Measurements from ENCODE around the gene ZFR2.

Gene ZFR2

DNA sequence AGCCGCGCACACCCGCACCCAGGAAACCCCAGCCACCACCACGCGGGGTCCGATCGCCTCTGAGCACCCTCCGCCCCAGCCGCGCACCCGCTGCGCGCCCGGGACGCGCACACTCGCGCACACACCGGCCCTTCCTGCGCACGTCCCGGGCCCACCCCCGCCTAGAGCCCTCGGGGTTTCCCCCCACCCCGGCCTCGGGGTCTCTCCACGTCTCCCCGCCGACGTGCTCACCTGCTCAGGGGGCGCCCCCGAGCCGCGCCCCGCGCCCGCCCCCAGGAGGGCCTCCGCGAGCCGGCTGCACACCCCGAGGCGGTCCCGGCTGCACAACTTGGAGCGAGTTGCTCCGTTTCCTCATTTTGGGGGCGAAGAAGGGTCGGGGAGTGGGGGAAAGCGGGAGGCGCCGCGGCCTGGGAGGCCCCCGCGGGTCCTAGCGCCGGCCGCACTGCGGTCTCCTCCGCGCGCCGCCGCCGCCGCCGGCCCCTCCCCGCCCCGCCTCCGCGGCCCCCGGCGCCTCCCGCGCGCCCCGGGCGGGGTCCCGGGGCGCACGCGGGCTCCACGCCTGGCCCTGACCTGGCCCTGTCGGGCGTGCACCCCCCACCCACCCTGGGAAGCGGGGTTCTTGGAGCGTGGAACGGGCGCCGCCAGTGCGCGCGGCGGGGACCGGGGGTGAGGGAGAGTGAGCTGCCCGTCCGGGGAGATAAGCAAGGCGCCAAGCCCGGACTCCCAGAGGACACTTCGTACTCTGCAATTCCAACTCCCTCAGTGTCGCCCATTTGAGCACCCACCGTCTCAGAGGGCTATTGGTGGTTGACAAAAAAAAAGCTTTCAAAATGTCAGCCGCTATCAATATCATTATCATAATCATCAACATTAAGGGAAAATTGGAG is 82.7 kb downstream of the ZFR2 start, which contains the start of gene MATK:
MATK (minus strand) TSS at position 444 of the 887 bp plus-strand sequence. CDS start 1,246 bp downstream, outside the sequence.
- DNase-seq: peak; percentile 83

DNA sequence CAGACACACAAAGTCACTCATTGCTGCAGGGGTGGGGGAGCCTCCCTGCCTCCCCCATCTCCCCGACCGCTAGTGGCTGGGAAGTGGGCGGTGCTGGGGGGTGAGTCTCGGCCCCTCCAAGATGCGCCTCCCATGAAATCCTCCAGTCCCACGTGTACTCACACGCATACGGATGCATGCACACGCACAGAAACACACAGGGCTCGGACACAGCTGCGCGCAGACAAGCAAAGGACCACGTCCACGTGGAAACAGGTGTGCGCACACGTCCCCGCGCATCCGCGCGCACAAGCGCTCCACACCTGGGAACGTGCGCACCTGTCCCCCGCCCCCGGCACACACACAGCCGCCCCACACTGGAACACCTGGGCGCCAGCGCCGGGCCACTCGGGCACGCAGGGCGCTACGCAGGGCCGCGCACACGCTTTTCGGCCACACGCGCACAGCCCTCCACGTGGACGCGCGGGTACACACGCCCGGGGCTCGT is 83.3 kb downstream of the ZFR2 start:
- DNase-seq: peak; percentile 80

DNA sequence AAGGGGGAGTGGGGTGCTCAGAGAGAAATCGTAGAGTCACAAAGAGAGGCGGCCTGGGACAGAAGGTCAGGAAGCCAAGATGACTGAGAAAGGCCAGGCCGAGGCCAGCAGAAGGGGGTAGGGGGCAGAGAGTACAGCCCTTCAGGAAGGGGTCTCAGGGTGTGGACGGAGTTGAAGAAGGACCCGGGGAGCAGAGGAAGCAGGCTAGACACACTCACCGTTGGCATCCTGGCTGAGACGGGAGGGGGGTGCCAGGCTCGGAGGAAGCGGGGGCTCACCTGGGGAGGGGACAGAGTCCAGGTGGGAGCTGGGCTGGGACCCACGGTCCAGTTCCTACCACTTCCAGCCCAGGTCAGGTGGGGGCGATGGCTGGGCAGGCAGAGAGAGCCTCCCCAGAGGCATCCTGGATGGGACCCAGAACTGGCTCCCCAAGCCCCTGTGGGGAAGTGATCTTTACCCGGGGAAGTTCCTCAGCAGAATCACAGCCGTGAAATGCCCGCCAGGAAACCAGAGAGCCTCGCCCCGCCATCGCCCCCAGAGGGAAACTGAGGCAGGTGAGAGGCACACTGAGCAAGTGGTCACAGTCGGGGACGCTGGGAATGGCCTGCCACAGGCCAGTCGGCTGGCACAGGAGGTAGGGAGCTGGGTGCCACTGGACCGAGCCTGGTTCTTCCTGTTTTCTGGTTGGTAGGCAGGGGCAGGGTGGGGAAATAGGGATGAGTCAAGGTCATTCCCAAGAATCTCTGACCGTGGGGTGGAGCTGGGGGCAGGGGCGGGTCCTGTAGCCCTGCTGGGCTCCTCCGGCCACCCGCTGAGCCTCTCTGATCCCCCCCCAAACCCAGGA is 84.0 kb downstream of the ZFR2 start:
- DNase-seq: peak; percentile 67

DNA sequence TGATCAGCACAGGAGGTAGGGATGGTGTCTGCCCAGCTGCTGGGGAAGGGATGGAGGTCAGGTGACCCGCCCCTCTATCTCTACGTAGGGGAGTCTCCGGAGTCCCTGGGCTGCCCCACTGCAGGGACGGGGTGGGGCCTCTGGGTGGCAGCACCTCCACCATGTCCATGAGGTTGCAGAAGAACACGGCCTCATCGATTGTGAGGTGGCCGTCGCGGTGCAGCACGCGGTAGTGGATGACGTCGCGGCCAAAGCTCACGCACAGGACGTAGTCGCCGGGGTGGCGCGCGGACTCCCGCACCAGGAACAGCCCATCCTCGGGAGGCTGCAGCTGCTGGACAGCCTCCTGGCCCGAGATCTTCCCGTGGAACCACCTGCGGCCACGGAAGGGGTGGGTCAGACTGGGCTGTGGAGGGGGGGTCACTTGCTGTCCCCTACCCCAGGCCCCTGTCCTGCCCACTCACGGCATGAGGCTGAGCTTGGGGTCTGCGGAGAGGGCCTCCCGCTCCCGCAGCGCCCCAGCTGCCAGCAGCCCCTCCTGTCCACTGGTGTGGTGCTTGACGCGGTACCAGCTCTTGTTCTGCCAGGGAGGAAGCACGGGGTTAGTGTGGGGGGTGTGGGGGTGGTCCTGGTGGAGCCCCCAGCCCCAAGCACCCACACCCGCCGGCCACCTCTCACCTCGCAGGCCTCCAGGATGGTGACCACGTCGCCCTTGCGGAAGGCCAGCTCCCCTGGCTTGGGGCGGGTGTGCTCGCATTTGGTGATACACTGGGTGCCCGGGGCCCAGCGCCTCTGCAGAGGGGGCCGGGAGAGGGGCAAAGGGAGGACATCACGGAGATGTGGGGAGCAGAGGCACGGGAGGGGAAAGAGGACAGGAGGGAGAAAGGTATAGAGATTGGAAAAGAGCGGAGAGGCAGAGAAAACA is 84.9 kb downstream of the ZFR2 start:
- DNase-seq: peak; percentile 75

DNA sequence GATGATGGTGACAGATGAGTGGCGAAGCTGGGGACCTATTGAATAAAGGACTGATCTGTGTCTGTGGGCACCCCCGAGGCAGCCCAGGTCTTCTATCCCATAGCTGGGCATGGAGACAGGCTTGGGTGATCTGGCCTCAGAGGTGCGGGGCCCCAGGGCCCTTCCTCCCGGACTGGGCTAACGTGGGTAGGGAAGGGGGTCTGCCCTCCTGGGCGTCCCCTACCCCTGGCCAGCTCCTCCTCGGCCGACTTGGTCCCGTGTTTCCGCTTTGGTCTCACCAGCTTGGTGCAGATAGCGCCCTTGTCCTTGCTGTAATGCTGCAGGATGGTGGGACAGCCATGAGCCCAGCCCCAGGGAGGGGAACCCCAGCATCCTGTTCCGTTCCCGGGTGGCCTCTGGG is 85.9 kb downstream of the ZFR2 start:
- DNase-seq: no peak

DNA sequence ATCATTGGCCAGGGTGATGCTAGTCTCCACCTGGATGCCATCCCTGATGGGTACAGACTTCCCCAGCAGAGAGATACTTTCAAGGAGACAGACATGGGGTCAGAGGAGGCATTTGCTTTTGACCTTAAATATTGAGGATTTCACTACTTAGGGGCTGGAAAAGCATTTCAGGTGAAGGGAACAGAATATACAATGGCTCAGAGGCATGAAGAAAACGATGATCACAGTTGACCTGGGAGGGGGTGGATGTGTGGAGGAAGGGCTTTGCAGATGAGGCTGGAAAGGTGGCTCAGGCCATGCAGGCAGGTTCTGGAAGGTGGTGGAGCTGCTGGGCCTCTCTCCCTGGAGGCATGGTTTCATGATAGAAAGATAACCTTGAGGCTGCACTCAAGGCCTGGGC is 86.5 kb downstream of the ZFR2 start:
- no peak for DNase-seq

DNA sequence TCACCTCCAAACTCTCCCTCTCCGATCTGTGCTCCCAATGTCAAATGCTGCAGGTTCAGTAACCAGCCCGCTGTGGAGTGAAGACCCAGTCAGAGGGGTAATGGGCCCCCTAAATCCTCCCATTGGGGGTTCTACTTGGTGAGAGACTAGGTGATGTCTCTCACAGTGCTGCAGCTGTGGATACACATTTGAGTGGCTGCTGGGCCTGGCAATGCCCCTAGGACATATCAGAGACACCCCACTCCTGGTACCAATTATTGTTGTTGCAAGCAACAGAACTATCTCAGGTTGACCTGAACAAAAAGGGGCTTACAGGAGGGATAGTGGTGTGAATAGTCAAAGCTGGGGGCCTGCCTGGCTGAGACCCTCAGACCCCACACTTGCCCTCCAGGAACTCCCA is 87.2 kb downstream of the ZFR2 start:
- DNase-seq: no peak

DNA sequence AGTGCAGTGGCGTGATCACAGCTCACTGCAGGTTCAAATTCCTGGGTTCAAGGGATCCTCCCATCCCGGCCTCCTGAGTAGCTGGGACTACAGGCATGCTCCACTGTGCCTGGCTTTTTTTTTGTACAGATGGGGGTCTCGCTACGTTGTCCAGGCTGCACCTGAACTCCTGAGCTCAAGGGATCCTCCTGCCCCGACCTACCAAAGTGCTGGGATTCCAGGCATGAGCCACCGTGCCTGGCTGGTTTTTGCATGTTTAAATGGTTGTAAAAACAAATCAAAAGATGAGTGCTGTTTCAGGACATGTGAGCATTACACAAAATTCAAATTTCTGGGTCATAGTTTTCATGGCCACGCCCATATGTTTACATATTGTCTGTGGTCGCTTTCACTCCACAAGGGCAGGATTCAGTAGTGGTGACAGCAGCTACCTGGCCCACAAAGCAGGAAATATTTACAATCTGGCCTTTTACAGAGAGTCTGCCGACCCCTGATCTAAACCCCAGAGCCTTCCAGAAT is 88.0 kb downstream of the ZFR2 start:
- DNase-seq: no peak

DNA sequence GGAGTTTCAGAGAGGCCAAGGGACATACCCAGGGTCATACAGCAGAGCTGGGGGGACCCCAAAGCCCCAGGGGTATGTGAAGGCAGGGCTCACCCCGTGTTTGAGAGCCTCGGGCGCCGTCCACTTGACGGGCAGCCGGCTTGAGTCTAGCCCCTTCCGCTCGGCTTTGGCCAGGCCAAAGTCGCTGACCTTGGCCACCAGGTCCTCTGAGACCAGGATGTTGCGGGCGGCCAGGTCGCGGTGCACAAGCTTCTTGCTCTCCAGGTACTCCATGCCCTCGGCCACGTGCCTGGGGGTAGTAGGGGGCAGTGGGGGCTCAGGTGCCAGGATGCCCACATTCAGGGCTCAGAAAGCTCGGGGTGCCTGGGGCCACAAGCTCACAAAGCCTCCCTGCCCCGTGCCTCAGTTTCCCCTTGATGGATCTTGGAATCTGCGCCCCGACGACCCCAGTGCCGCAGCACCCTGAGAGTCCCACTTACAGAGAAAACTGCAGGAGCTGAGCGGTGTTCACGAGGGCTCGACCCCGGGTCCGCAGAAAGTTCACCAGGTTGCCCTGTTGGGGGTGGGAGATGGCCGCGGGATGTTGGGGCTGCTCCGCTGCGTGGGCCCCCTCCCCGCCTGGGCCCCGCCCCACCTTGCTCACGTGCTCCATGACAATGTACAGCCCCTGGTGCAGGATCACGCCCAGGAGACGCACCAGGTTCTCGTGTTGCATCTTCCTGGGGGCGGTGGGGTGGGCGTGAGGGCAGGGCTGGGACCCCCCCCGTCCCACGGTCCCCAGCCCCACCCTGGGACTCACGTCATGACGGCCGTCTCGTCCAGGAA is 89.7 kb downstream of the ZFR2 start:
- no peak for DNase-seq

DNA sequence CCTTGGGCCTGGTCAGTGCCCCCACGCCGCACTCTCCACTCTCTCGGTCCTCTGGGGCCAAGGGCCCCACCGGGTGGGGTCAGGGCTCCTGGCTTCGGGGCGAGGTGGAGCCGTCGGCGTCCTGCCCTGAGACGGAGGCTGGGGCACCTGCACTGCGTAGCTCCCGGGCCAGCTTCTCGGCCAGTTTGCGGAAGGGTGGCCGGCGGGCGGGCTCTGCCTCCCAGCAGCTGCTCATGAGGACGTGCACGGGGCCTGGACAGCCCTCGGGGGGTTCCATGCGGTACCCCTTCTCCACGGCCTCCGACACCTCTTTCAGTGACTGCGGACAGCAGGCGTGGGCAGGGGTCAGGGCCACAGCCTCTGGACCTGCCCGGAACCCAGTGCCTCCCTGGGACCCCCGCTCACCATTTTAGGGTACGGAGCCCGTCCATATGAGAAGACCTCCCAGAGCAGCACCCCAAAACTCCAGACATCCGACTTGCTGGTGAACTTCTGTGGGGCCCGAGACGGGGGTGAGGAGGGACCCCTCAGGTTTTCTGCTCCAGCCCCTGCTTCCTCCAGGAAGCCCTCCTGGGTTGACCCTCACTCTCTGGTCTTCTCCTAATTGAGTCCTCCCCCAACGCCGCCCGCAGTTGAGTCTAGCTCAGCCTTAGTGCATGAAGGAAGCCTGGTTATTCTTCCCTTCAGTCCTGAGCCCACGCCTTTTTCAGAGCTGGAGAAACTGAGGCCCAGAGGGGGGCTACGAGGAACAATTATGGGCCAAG is 90.6 kb downstream of the ZFR2 start:
- DNase-seq: no peak

DNA sequence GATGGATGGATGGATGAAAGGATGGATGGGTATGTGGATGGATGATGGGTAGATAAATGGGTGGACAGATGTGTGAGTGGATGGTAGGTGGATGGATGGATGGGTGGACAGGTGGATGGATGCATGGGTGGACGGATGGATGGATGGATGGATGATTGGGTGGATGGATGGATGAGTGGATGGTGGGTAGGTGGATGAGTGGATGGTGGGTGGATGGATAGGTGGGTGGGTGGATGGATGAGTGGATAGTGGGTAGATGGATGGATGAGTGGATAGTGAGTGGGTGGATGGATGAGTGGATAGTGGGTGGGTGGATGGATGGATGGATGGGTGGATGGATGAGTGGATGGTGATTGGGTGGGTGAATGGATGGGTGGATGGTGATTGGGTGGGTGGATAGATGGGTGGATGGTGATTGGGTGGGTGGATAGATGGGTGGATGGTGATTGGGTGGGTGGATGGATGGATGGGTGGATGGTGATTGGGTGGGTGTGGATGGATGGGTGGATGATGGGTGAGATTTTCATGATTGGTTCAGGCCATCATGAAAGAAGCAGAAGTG is 92.3 kb downstream of the ZFR2 start:
- no peak for DNase-seq

DNA sequence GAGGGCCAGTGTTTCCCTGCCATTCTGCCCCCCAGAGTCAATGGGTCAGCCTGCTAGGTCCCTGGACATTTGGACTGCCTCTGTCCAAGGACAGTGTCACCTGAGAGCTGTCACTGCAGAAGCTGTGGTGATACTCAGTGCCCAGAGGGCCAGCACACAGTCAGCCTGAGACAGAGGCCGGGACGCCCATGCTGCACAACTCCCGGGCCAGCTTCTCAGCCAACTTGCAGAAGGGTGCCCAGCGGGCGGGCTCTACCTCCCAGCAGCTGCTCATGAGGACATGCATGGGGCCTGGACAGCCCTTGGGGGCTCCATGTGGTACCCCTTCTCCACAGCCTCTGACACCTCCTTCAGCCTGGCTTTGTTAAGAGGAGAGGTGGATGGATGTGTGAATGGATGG is 93.0 kb downstream of the ZFR2 start:
- no peak for DNase-seq

DNA sequence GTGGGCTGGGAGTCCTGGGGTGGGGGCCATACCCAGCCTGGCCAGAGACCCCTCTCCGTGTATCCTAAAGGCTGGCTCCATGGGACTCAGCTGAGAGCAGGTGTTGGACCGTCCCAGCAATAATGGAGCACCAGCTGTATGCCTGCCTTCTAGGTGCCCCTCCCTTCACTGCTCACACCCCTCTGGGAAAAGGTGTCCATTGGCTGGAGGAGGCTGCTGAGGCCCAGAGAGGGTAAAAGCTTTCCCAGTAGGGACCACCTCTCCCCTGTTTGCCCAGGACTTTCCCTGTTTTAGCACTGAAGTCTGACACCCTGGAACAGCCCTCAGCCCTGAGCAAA is 93.5 kb downstream of the ZFR2 start:
- DNase-seq: no peak

DNA sequence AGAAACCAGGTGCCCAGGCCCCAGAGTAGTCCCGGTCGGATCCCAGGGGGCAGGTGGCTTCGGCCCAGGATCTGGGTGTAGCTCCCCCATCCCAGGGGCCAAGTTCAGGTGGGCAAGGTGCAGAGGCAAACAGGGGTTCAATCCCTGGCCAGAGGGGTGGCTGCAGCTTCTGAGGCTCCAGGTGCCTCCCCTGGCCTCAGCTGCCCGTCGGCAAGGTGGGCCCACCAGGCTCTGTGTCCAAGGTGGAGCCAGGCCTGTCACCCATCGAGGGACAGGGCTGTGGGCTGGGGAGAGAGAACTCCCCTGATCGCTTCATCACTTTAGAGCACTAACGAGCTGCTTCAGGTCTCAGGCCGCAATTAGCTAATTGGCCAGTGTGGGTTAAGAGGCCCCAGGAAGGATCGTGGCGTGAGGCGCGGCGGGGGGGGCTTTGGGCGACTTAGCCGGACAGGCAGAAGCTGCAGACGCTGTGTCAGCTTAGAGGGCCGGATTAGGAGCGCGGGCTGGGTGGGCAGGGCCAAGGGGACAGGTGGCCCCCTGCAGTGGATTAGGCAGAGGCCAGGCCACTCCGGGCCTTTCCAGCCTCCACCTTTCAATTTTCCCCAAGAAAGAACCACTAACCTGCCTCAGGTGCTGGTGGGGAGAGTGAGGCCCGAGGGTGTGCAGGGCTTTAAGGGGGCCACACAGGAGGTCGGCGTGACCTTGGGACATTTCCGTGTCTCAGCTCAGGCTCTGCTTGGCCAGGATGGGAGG is 94.0 kb downstream of the ZFR2 start:
- DNase-seq: no peak

DNA sequence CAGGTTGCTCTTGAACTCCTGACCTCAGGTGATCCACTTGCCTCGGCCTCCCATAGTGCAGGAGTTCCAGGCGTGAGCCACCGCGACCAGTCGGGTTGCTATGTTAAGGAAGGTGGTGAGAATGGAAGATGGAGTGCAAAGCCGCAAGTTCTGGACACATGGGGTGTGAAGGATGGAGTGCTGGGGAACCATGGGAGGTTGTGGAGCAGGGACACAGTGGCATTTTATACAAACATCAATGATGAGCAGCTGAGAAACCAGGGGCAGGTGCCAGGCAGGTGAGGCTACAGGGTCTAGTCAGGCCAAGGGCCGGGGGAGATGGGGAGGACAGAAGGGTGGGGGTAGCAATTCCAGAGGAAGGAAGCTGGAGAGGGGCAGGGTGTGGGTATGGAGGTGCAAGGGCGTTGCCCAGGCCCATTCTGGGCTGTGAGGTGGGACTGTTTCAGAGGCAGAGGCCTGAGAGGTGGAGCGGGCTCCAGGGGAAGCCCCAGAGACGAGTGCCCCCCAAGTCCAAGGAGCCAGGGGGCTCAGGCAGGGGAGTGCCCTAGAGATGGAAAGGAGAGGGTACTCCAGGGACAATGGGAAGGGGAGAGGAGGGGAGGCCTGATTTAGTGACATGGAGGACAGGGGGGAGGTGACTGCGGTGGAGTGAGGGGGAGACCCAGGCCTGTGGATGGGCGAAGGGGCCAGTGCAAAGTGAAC is 94.9 kb downstream of the ZFR2 start:
- no peak for DNase-seq

DNA sequence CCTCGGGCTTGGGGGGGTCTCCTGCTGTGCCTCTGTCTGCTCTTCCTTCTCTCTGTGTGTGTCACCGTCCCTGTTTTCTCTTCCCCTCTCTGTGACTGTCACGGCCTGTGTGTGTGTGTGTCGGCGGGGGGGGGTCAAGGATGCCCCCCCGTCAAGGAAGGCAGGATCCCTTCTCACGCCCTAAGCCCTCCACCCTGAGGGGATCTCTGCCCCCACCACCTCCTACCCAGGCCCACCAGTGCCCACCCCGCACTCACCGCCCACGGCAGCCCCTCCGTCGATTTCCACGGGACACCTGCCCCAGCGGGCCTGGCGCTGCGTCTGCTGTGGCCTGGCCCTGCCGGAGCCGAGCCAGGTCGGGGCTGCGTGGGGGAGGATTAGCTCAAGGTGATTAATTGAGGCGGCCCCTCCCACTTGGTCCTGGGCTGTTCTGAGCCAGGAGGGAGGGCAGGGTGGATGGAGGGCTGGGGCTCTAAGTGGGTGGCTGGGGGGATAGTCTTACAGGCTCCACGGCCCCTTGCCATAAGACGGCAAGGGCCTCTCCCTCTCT is 96.9 kb downstream of the ZFR2 start, which contains the start of gene RAX2:
RAX2 (minus strand) TSS at position 323 of the 550 bp plus-strand sequence. CDS start 486 bp downstream, outside the sequence.
- no peak for DNase-seq

DNA sequence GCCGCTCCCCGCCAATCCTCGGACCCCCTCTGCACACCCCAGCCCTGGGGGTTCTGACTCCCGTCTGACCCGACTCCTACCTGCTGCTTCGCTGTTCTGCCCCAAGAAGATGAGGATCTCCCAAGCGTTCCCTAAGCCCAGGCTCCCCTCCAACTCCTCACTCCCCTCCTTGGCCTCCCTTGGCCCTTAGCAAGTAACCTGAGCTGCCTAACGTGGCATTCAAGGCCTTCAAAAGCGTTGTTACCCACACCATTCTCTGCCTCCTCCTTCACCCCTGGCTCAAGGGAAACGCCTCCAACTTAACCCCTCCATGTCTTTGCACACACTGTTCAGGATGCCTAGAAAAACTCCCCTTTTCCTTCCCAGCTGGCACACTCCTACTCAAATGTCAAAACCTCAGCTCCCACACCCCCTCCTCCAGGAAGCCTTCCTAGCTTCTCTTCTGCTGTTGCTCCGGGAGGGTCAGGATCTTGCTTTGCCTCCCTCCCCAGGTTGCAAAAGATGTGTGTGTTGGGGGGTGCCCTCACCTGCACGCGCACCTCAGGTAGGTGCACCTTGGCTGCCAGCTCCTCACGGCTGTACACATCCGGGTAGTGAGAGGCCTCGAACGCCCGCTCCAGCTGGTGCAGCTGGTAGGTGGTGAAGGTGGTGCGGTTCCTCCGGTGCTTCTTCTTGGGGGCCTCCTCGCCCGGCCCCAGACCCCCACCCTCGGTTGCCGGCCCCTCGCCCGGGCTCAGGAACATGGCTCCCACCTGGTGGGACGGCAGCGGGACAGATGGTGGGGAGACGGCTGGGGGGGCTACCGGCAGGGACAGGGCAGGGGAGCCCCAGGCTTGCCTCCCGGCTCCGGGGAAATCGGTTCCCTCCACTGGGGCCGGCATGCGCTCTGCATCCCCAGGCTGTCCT is 97.6 kb downstream of the ZFR2 start:
- no peak for DNase-seq
